Nephron progenitor cell (in vitro differentiated cells): Measurements from ENCODE around the gene UBE2E2.

ENCODE experiments used
- DNase-seq: peaks from one replicate; pipeline ENCODE4 v3.0.0; 2021
- H3K27ac Mint-ChIP-seq: 2 replicates; pipeline ENCODE4 v1.8.0; 2021; ENCODE audit warnings: mild to moderate bottlenecking, moderate library complexity, mixed read lengths
- H3K27me3 Mint-ChIP-seq: 2 replicates; pipeline ENCODE4 v1.8.0; 2021; ENCODE audit warnings: mild to moderate bottlenecking, low read depth, mixed read lengths; ENCODE audit not compliant: poor library complexity
- H3K36me3 Mint-ChIP-seq: 2 replicates; pipeline ENCODE4 v1.8.0; 2021; ENCODE audit warnings: low read depth, mixed read lengths
- H3K4me1 Mint-ChIP-seq: 2 replicates; pipeline ENCODE4 v1.8.0; 2021; ENCODE audit warnings: mixed read lengths
- H3K4me3 Mint-ChIP-seq: 2 replicates; pipeline ENCODE4 v1.8.0; 2021; ENCODE audit warnings: mild to moderate bottlenecking, moderate library complexity, mixed read lengths
- H3K9me3 Mint-ChIP-seq: 2 replicates; pipeline ENCODE4 v1.8.0; 2021; ENCODE audit warnings: mild to moderate bottlenecking, moderate library complexity, mixed read lengths
- CTCF ChIP-seq: fragments of 200-600 bp; sonication (generic); IDR thresholded peaks from 2 replicates; pipeline ENCODE4 v1.5.0; 2021; ENCODE audit warnings: antibody characterized with exemption

Gene UBE2E2

GRCh38 chr3:23442598-23443383, 239.7 kb downstream of the UBE2E2 start:
- no peak for DNase-seq
- H3K27ac Mint-ChIP-seq, result no peak overlapping the region
- TF ChIP-seq CTCF, result no peak
- no peaks in the 10 kb centered on the region for H3K9me3 Mint-ChIP-seq
- H3K36me3 Mint-ChIP-seq, result no peaks in the 10 kb centered on the region
- H3K4me1 Mint-ChIP-seq, result peaks cover 10% of the 10 kb centered on the region
- no peaks in the 10 kb centered on the region for H3K27me3 Mint-ChIP-seq
- no peak overlapping the region for H3K4me3 Mint-ChIP-seq

- peaks cover 10% of the 10 kb centered on the region for H3K4me1 Mint-ChIP-seq
- DNase-seq, result no peak
- H3K36me3 Mint-ChIP-seq, result no peaks in the 10 kb centered on the region
Observed at GRCh38 chr3:23444386-23444785, 241.3 kb downstream of the UBE2E2 start.

GRCh38 chr3:23446301-23446700, 243.2 kb downstream of the UBE2E2 start:
- no peak overlapping the region for H3K4me3 Mint-ChIP-seq
- TF ChIP-seq CTCF, result no peak
- DNase-seq, result no peak
- no peaks in the 10 kb centered on the region for H3K9me3 Mint-ChIP-seq
- no peaks in the 10 kb centered on the region for H3K36me3 Mint-ChIP-seq
- H3K27me3 Mint-ChIP-seq, result no peaks in the 10 kb centered on the region
- peaks cover 10% of the 10 kb centered on the region for H3K4me1 Mint-ChIP-seq
- H3K27ac Mint-ChIP-seq, result no peak overlapping the region

More at GRCh38 chr3:23444386-23444785, 241.3 kb downstream of the UBE2E2 start:
- Mint-ChIP-seq H3K9me3 (no peaks in the 10 kb centered on the region), H3K27ac (no peak overlapping the region), H3K4me3 (no peak overlapping the region), H3K27me3 (no peaks in the 10 kb centered on the region)
- TF ChIP-seq CTCF, result no peak

- no peak overlapping the region for H3K27ac Mint-ChIP-seq
- TF ChIP-seq CTCF, result no peak
- no peaks in the 10 kb centered on the region for H3K27me3 Mint-ChIP-seq
- DNase-seq, result no peak
- H3K9me3 Mint-ChIP-seq, result no peaks in the 10 kb centered on the region
- H3K4me1 Mint-ChIP-seq, result peaks cover 8% of the 10 kb centered on the region
- H3K4me3 Mint-ChIP-seq, result no peak overlapping the region
- H3K36me3 Mint-ChIP-seq, result no peaks in the 10 kb centered on the region
Observed at GRCh38 chr3:23448998-23449537, 245.9 kb downstream of the UBE2E2 start.

GRCh38 chr3:23450051-23450450, 246.9 kb downstream of the UBE2E2 start:
- no peaks in the 10 kb centered on the region for H3K9me3 Mint-ChIP-seq
- no peaks in the 10 kb centered on the region for H3K36me3 Mint-ChIP-seq
- no peak for TF ChIP-seq CTCF
- H3K27me3 Mint-ChIP-seq, result no peaks in the 10 kb centered on the region
- no peak overlapping the region for H3K27ac Mint-ChIP-seq
- DNase-seq, result no peak
- H3K4me3 Mint-ChIP-seq, result no peak overlapping the region
- H3K4me1 Mint-ChIP-seq, result peaks cover 5% of the 10 kb centered on the region

- Mint-ChIP-seq H3K27me3 (no peaks in the 10 kb centered on the region), H3K4me3 (no peak overlapping the region), H3K9me3 (peaks cover 2% of the 10 kb centered on the region), H3K4me1 (peaks cover 5% of the 10 kb centered on the region), H3K36me3 (peaks cover 2% of the 10 kb centered on the region), H3K27ac (no peak overlapping the region)
- no peak for DNase-seq
- no peak for TF ChIP-seq CTCF
Observed at GRCh38 chr3:23450806-23451205, 247.7 kb downstream of the UBE2E2 start.
